ENCODE results near the gene MRPL43. TPM values are rescaled to one million over a fixed set of nuclear protein-coding genes. Genes with fewer than 3 reads are reported as not detected.
A peak's percentile ranks its signal among the peaks of the same experiment; 100 is the strongest.
"Not testable (repeated sequence)": the region's sequence is repeated elsewhere in the genome, so short reads cannot be mapped to it uniquely, and the experiment has no call there.

The MRPL43 gene
- 10 to 100 TPM; 51.9 to 56.6 TPM for total RNA-seq

DNA sequence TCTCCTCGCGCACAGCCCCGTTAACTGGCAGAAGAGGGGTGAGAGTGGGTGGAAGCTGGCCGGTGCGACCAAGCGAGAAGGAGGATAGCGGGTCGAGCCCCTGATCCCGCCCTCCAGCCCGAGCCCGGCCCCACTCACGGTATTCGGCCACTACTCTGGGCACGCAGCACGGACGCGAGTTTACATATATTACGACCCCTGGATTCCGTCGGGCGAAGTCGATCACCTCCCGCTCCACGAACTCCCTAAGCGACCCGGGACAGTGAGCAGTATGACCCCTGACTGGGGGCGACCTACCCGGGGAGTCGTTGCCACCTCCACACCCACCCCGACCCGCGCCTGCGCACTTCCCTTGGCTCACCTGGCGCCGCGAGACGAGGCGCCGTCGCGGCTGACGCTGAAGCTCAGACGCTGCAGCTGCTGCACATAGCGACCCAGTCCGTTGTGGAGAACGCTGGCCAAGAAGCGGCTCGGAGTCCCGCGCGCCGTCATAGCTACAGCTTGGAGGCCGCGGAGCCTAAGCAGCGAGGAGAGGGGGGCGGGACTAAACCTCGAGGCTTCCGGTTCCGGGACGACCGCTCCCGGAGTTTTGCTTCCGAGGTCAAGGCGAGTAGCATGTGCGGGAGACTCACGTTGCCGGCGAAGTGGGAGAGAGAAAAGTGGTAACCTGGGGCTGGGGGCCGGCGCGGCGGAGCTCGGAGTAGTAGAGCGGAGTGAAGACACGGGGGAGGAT, at the start of gene MRPL43, which contains the start of gene TWNK:
Gene MRPL43 (minus strand): TSS at position 546 of the 733 bp plus-strand sequence. CDS start 54 bp downstream, at position 492.
Gene TWNK (plus strand): TSS at position 592 of the 733 bp plus-strand sequence. CDS start 668 bp downstream, outside the sequence.
- no peaks in the 10 kb centered on the region for H3K27me3 ChIP-seq (replicated peaks; ENCODE audit: insufficient read depth)
- H3K27ac ChIP-seq: peak within 1 kb of the TSS; percentile 63 to 68
- peaks cover 17 to 24% of the 10 kb centered on the region in 2 donors for H3K4me1 ChIP-seq (ENCODE audit: control insufficient read depth in 1 of 2, low read depth in 2 of 2)
- TF ChIP-seq, protein P1, sequence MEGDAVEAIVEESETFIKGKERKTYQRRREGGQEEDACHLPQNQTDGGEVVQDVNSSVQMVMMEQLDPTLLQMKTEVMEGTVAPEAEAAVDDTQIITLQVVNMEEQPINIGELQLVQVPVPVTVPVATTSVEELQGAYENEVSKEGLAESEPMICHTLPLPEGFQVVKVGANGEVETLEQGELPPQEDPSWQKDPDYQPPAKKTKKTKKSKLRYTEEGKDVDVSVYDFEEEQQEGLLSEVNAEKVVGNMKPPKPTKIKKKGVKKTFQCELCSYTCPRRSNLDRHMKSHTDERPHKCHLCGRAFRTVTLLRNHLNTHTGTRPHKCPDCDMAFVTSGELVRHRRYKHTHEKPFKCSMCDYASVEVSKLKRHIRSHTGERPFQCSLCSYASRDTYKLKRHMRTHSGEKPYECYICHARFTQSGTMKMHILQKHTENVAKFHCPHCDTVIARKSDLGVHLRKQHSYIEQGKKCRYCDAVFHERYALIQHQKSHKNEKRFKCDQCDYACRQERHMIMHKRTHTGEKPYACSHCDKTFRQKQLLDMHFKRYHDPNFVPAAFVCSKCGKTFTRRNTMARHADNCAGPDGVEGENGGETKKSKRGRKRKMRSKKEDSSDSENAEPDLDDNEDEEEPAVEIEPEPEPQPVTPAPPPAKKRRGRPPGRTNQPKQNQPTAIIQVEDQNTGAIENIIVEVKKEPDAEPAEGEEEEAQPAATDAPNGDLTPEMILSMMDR (IDR thresholded peaks at IDR 0.05): no peak
- DNase-seq (ENCODE audit: low spot score) (peak; percentile 65), ATAC-seq (ENCODE audit: insufficient number of reproducible peaks, low FRiP score, low read depth) (peak; percentile 37)
- H3K9me3 ChIP-seq: no peaks in the 10 kb centered on the region
- H3K36me3 ChIP-seq: peaks cover 9% of the 10 kb centered on the region
- H3K4me3 ChIP-seq: peak within 1 kb of the TSS; percentile 89

DNA sequence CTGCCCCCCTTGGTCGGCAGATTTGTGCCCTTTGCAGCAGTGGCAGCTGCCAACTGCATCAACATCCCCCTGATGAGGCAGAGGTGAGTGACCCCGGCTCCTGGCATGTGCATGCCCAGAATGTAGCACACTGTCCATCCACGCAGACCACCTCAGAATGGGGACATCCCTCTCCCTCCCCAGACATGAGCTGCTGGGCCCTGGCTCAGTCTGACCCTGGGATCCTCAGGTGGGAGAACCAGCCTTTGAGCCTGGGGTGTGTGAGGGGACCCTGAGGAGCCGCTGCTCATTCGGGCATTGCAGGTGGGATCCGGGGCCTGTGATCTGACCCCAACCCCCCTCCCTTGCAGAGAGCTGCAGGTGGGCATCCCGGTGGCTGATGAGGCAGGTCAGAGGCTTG, 49.4 kb upstream of the MRPL43 start:
- H3K36me3 ChIP-seq: peaks cover 50% of the 10 kb centered on the region
- H3K27me3 ChIP-seq (replicated peaks; ENCODE audit: insufficient read depth): no peaks in the 10 kb centered on the region
- ATAC-seq (ENCODE audit: insufficient number of reproducible peaks, low FRiP score, low read depth) (no peak), DNase-seq (ENCODE audit: low spot score) (no peak)
- no peak overlapping the region for H3K27ac ChIP-seq
- no peak overlapping the region for H3K4me3 ChIP-seq
- peaks cover 8 to 21% of the 10 kb centered on the region in 2 donors for H3K4me1 ChIP-seq (ENCODE audit: control insufficient read depth in 1 of 2, low read depth in 2 of 2)
- TF ChIP-seq, protein P1 (IDR thresholded peaks at IDR 0.05): no peak
- H3K9me3 ChIP-seq: no peaks in the 10 kb centered on the region

DNA sequence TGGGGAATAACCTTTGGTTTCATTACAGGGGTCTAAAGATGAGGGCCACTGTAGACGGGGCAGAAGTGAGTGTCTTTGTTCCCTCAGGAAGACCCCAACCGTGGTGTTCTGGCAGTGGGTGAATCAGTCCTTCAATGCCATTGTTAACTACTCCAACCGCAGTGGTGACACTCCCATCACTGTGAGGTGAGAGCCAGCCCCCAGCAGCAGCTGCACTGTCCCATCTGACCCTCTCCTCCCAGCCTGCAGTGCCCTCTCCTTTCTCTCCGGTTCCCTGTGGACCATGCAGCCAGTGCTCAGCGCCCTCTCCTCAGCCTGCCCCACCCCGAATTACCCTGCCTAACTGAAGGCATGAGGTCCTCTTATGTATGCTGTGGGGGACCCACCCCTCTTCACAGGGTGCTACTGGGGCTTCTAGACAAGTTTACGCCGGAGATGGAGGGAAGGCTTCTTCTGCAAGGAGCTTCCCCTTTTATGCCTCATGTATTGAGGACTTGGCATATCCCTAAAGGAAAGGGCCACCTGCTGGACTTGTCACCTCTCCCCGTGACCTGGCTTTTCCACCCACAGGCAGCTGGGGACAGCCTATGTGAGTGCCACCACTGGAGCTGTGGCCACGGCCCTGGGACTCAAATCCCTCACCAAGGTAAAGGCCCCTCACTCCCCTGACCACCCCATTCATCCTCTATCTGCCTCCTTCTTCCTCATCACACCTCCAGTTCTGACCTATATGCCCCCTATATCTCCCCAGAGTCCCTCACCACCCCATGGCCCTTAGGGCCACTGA, 48.8 kb upstream of the MRPL43 start:
- TF ChIP-seq, protein P1 (IDR thresholded peaks at IDR 0.05): no peak
- no peaks in the 10 kb centered on the region for H3K27me3 ChIP-seq (replicated peaks; ENCODE audit: insufficient read depth)
- no peak overlapping the region for H3K27ac ChIP-seq
- no peaks in the 10 kb centered on the region for H3K9me3 ChIP-seq
- no peak overlapping the region for H3K4me3 ChIP-seq
- DNase-seq (ENCODE audit: low spot score): no peak
- H3K4me1 ChIP-seq (ENCODE audit: control insufficient read depth in 1 of 2, low read depth in 2 of 2): peaks cover 8 to 18% of the 10 kb centered on the region in 2 donors
- ATAC-seq (ENCODE audit: insufficient number of reproducible peaks, low FRiP score, low read depth): no peak
- H3K36me3 ChIP-seq: peaks cover 50% of the 10 kb centered on the region

DNA sequence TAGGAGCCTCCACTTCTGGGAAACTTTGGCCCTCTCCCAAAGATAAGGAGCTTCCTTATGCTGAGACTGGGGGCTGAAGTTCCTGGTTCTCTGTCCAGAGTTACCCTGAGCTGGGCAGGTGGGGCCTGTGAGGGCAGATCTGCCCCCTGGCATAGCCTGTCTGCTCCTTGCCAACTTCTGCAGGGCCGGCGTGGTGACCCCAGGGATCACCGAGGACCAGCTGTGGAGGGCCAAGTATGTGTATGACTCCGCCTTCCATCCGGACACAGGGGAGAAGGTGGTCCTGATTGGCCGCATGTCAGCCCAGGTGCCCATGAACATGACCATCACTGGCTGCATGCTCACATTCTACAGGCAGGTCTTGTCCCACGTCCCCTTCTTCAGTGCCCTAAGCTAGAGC, 48.0 kb upstream of the MRPL43 start:
- ATAC-seq (ENCODE audit: insufficient number of reproducible peaks, low FRiP score, low read depth) (no peak), DNase-seq (ENCODE audit: low spot score) (no peak)
- H3K36me3 ChIP-seq: peaks cover 50% of the 10 kb centered on the region
- no peaks in the 10 kb centered on the region for H3K27me3 ChIP-seq (replicated peaks; ENCODE audit: insufficient read depth)
- no peak overlapping the region for H3K4me3 ChIP-seq
- peaks cover 8 to 24% of the 10 kb centered on the region in 2 donors for H3K4me1 ChIP-seq (ENCODE audit: control insufficient read depth in 1 of 2, low read depth in 2 of 2)
- TF ChIP-seq, protein P1 (IDR thresholded peaks at IDR 0.05): no peak
- H3K9me3 ChIP-seq: no peaks in the 10 kb centered on the region
- H3K27ac ChIP-seq: no peak overlapping the region

DNA sequence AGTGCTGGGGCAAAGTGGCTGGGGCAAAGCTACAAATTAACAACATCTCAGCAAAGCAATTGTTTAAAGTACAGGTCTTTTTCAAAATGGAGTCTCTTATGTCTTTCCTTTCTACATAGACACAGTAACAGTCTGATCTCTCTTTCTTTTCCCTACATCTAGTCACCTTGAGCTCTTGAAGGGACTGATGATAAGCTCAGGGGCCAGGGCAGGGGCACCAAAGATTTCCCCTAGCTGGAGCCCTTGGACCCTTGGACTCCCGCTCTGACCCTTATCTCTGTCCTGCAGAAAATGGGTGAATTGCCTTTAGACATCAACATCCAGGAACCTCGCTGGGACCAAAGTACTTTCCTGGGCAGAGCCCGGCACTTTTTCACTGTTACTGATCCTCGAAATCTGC, 47.1 kb upstream of the MRPL43 start:
- not testable (repeated sequence) for DNase-seq (ENCODE audit: low spot score); ATAC-seq (ENCODE audit: insufficient number of reproducible peaks, low FRiP score, low read depth); H3K4me3 ChIP-seq; H3K27me3 ChIP-seq (replicated peaks; ENCODE audit: insufficient read depth); H3K27ac ChIP-seq; H3K9me3 ChIP-seq
- peaks cover 8 to 25% of the 10 kb centered on the region in 2 donors for H3K4me1 ChIP-seq (ENCODE audit: control insufficient read depth in 1 of 2, low read depth in 2 of 2)
- peaks cover 46% of the 10 kb centered on the region for H3K36me3 ChIP-seq
